Immature natural killer cell (primary cell): ENCODE results near the gene CD302. TPM values are rescaled to one million over a fixed set of nuclear protein-coding genes. Genes with fewer than 3 reads are reported as not detected.
A peak's percentile ranks its signal among the peaks of the same experiment; 100 is the strongest.
"Not testable (repeated sequence)": the region's sequence is repeated elsewhere in the genome, so short reads cannot be mapped to it uniquely, and the experiment has no call there.

Experiments used
- DNase-seq, 3 donors: peaks; one replicate each; pipeline ENCODE4 v3.0.0; 2022; ENCODE audit warnings: mixed read lengths in 1 of 3
- H3K27ac Mint-ChIP-seq, 6 donors: one replicate each; pipeline ENCODE4 v1.8.0; 2020; ENCODE audit warnings: mixed read lengths in 6 of 6, mild to moderate bottlenecking in 5 of 6, inconsistent platforms in 4 of 6, moderate library complexity in 3 of 6
- H3K27me3 Mint-ChIP-seq, 3 donors: one replicate each; pipeline ENCODE4 v1.8.0; 2020 to 2021; ENCODE audit warnings: low read depth in 3 of 3, mild to moderate bottlenecking in 3 of 3, mixed read lengths in 3 of 3, moderate library complexity in 3 of 3, inconsistent platforms in 1 of 3
- H3K36me3 Mint-ChIP-seq, 3 donors: one replicate each; pipeline ENCODE4 v1.8.0; 2020; ENCODE audit warnings: mixed read lengths in 3 of 3, inconsistent platforms in 2 of 3, mild to moderate bottlenecking in 2 of 3
- H3K4me1 Mint-ChIP-seq, 2 donors: one replicate each; pipeline ENCODE4 v1.8.0; 2020; ENCODE audit warnings: inconsistent platforms in 2 of 2, mild to moderate bottlenecking in 2 of 2, mixed read lengths in 2 of 2, moderate library complexity in 1 of 2
- H3K4me3 Mint-ChIP-seq, 5 donors: one replicate each; pipeline ENCODE4 v1.8.0; 2020; ENCODE audit warnings: mild to moderate bottlenecking in 5 of 5, mixed read lengths in 5 of 5, inconsistent platforms in 3 of 5, moderate library complexity in 3 of 5
- H3K9me3 Mint-ChIP-seq, 6 donors: one replicate each; pipeline ENCODE4 v1.8.0; 2020; ENCODE audit warnings: mild to moderate bottlenecking in 6 of 6, mixed read lengths in 6 of 6, inconsistent platforms in 4 of 6, moderate library complexity in 3 of 6
- polyA plus RNA-seq, 3 donors: library from polyadenylated mRNA; unstranded; fragments of 300-500 nt; fragmentation: Illumina TruSeq; gene quantifications; one replicate each; pipeline ENCODE4 v1.2.3, GENCODE V29; 2021

CD302 gene
- polyA plus RNA-seq, 3 donors from 2014 or later: 0.94 to 2.7 (median 2.4) TPM

DNA sequence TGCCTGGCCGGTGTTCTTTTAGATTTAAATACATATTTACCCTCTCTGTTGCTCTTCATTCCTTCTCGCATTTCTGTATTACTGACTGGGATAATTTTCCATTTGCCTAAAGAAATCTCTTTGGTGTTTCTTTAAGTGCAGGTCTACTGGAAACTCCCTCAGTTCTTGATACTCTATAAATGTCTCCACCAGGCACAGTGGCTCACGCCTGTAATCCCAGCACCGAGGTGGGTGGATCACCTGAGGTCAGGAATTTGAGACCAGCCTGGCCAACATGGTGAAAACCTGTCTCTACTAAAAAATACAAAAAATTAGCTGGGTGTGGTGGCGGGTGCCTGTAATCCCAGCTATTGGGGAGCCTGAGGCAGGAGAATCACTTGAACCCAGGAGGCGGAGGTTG, 10.4 kb downstream of the CD302 start:
- H3K27ac Mint-ChIP-seq, DNase-seq, H3K27me3 Mint-ChIP-seq, H3K4me1 Mint-ChIP-seq, H3K9me3 Mint-ChIP-seq, H3K4me3 Mint-ChIP-seq, H3K36me3 Mint-ChIP-seq: not testable (repeated sequence)

DNA sequence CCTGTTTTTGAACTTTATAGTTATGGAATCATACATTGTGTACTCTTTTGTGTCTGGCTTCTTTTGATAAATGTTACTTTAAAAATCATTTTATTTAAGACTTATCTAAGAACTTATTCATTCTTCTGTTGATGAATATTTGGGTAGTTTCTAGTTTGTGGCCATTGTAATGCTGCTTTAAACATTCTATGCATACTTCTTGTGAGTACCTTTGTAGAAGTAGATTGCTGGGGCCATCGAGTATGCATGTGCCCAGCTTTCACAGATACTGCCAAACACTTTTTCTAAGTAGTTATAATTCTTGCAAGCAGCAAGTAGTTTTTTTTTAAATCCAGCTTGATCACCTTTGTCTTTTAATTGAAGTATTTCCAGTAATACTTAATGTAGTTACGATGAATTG, 11.1 kb downstream of the CD302 start:
- no peaks in the 10 kb centered on the region for H3K9me3 Mint-ChIP-seq
- DNase-seq: no peak
- H3K36me3 Mint-ChIP-seq: peaks cover 0 to 6% (median 0%) of the 10 kb centered on the region in 3 donors
- no peak overlapping the region for H3K4me3 Mint-ChIP-seq
- H3K4me1 Mint-ChIP-seq: no peaks in the 10 kb centered on the region
- H3K27me3 Mint-ChIP-seq: peaks cover 0 to 3% (median 0%) of the 10 kb centered on the region in 3 donors
- H3K27ac Mint-ChIP-seq: no peak overlapping the region

DNA sequence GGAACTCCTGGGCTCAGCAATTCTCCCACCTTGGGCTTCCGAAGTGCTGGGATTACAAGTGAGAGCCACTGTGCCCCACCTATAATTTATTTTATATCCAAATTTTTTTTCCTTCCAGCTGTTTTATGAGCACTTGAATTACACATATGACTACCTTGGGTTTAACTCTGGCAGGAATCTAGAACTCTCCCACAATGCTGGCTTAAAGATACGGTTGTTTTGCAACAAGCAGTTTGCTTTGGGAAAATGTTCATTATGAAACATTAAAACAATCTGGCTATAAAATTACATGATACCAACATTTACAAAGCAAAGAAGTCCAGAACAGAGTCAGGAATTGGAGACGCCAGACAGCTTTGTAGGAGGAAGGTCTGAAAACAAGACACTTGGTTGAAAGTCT, 12.8 kb downstream of the CD302 start:
- Mint-ChIP-seq H3K4me3 (no peak overlapping the region), H3K27me3 (peaks cover 0 to 4% (median 0%) of the 10 kb centered on the region in 3 donors), H3K27ac (no peak overlapping the region), H3K36me3 (peaks cover 0 to 3% (median 0%) of the 10 kb centered on the region in 3 donors), H3K9me3 (no peaks in the 10 kb centered on the region), H3K4me1 (no peaks in the 10 kb centered on the region)
- no peak for DNase-seq

DNA sequence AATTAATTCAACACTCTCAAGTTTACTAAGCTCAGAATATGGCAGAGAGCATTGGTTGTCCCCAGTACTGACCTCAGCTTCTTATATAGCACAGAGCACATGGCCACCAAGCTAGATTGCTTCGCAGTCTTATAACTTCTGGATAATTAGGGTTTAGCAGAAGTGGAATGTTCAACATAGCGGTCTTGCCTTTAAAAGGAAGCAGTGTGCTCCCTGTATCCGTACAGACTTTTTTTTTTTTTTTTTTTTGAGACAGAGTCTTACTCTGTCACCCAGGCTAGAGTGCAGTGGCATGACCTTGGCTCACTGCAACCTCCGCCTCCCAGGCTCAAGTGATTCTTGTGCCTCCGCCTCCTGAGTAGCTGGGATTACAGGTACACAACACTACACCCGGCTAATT, 13.3 kb downstream of the CD302 start:
- not testable (repeated sequence) for H3K27me3 Mint-ChIP-seq, DNase-seq

DNA sequence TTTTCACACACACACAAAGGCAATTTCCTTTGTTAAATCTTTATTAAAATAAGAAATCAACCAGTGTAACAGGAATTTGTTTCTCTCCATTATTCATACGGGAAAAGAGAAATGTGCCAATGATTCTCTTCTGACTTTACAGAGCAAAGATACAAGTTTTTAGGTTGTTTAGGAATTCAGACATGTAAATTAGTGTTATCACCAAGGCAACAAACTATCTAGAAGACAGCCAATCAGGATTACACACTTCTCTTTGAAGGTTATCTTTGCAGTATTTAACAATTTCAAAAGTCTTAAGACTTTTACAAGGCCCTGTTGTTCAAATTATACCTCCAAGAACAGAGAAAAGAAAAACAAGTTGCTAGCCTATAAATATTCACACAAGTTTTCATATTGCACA, 14.5 kb downstream of the CD302 start:
- H3K9me3 Mint-ChIP-seq: no peaks in the 10 kb centered on the region
- no peak overlapping the region for H3K4me3 Mint-ChIP-seq
- no peaks in the 10 kb centered on the region for H3K36me3 Mint-ChIP-seq
- peaks cover 0 to 4% (median 0%) of the 10 kb centered on the region in 3 donors for H3K27me3 Mint-ChIP-seq
- no peaks in the 10 kb centered on the region for H3K4me1 Mint-ChIP-seq
- no peak for DNase-seq
- H3K27ac Mint-ChIP-seq: no peak overlapping the region

More for the DNA sequence above, 13.3 kb downstream of the CD302 start:
- not testable (repeated sequence) for H3K27ac Mint-ChIP-seq, H3K4me1 Mint-ChIP-seq, H3K9me3 Mint-ChIP-seq, H3K4me3 Mint-ChIP-seq, H3K36me3 Mint-ChIP-seq

DNA sequence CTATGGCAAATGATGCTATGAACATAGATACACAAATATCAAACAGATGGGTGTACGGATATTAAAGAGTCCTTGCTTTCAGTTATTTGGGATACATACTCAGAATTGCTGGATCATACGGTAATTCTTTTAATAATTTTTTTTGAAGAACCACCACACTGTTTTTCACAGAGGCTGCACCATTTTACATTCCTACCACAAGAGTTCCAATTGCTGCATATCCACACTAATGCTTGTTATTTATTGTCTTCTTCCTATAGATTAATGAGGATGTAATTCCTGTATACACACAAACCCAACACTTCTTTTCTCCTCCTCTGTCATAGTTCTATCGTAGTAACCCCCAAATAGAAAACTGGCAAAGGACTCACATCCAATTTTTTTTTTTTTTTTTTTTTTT, 21.7 kb downstream of the CD302 start:
- Mint-ChIP-seq H3K4me1 (no peaks in the 10 kb centered on the region), H3K27me3 (peaks cover 0 to 2% (median under 1%) of the 10 kb centered on the region in 3 donors), H3K36me3 (no peaks in the 10 kb centered on the region), H3K27ac (peak overlapping the region in 1 of 6 donors; percentile 48), H3K9me3 (no peaks in the 10 kb centered on the region), H3K4me3 (no peak overlapping the region)
- DNase-seq: no peak

DNA sequence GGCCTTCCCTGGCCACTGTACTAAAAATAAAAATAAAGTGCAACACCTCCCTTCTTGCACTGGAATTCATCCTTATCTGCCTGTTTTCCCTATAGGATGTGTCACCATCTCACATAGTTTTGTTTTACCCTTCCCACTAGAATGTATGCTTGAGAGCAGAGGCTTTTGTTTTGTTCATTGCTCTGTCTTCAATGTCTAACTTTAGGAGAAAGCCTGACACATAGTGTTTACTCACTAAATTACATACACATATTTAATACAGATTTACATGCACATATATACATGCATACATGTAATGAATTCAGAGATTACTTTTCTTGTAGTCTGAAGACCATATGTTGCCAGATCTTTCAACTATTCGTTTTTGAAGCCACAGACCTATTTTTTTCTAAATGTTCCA, 23.0 kb downstream of the CD302 start:
- no peaks in the 10 kb centered on the region for H3K4me1 Mint-ChIP-seq
- H3K9me3 Mint-ChIP-seq: no peaks in the 10 kb centered on the region
- no peak for DNase-seq
- peaks cover 0 to 2% (median 0%) of the 10 kb centered on the region in 3 donors for H3K27me3 Mint-ChIP-seq
- H3K4me3 Mint-ChIP-seq: no peak overlapping the region
- peaks cover 0 to 4% (median 0%) of the 10 kb centered on the region in 3 donors for H3K36me3 Mint-ChIP-seq
- H3K27ac Mint-ChIP-seq: peak overlapping the region; percentile 15 to 75 (median 44)

DNA sequence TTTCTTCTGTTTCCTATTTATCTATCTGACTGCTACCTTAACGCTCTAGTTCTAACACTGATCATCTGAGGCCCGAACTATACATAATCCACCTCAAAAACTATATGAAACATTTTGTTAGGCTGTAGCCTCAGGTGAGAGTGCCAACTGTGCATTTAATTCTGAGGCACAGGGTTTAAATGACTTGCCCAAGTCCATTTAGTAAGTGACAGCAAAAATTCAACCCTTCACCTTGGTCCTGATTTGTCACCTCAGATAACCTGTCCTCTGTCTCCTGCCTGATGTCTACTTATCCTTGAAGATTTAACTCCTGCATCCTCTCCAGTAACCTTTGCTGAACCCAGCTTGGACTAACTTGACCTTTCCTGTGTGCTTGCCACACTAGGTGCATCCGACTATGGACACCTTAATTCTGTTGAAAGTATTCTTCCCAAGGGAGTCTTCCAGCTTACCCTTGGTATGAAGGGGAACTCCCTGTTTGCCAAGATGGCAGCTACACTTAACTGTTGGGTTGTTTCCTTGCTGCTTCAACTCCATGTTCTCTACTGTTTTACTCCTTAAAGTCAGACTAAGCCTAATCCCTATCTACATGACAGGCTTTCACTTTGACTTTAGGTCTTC, 23.5 kb downstream of the CD302 start:
- Mint-ChIP-seq H3K4me3 (no peak overlapping the region), H3K27me3 (peaks cover 0 to 2% (median 0%) of the 10 kb centered on the region in 3 donors), H3K27ac (peak overlapping the region in 5 of 6 donors; percentile 15 to 75 (median 42)), H3K4me1 (no peaks in the 10 kb centered on the region), H3K36me3 (peaks cover 0 to 4% (median 1%) of the 10 kb centered on the region in 3 donors), H3K9me3 (no peaks in the 10 kb centered on the region)
- no peak for DNase-seq

DNA sequence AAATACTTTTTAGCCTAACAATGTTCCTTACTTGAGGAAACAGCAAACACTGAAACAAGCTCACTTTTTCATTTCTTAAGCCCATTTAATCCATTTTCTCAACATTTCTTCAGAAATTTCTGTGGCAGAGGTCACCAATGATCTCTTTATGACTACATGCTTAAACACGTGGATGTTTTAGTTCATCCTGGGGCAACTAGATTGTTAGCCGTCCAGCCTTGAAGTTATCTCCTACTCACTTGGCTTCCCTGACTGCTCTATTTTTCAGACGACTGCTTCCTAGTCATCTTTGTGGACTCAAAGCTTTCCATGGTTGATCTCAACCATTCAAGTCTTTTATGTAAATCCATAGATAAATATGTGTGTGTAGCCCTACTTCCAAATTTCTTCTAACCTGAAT, 24.1 kb downstream of the CD302 start:
- DNase-seq: no peak
- Mint-ChIP-seq H3K4me3 (no peak overlapping the region), H3K27ac (peak overlapping the region in 2 of 6 donors; percentile 42 to 68), H3K4me1 (no peaks in the 10 kb centered on the region), H3K27me3 (peaks cover 0 to 2% (median 0%) of the 10 kb centered on the region in 3 donors), H3K9me3 (no peaks in the 10 kb centered on the region), H3K36me3 (peaks cover 0 to 7% (median 4%) of the 10 kb centered on the region in 3 donors)

DNA sequence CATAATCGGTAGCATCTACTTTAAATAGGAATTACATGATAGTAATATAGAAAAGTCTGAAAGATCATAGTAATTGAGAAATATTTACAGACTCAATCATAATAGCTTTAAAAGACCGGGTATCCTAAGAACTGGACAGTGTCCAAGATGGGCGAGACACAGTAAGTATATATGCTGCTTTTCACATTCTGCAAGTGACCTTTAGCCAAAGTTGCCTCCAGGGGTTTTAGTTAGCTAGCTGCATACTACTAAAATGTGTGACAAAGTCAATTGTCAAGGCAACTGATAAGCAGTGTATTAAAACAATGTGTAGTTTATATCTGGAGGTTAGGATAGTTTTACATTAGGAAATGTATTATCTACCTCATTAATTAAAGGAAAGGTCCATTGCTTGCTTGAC, 24.6 kb downstream of the CD302 start:
- no peak overlapping the region for H3K4me3 Mint-ChIP-seq
- H3K9me3 Mint-ChIP-seq: no peaks in the 10 kb centered on the region

DNA sequence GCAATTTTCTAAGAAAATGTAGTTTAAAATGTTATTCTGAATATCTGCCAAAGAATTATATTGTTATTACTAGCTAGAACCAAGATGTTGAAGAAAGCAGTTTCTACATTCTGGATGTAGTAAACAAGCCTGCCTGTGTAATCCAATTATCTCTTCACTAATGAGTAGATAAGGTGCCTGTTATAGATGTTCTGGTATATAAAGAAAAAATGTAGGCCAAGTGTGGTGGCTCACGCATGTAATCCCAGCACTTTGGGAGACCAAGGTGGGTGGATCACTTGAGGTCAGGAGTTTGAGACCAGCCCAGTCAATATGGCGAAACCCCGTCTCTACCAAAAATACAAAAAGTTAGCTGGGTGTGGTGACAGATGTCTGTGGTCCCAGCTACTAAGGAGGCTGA, 28.9 kb downstream of the CD302 start:
- Mint-ChIP-seq H3K27me3 (no peaks in the 10 kb centered on the region), H3K4me3 (no peak overlapping the region), H3K27ac (peak overlapping the region in 1 of 6 donors; percentile 39), H3K36me3 (peaks cover 0 to 19% (median 10%) of the 10 kb centered on the region in 3 donors), H3K4me1 (peaks cover 0 to 25% of the 10 kb centered on the region in 2 donors), H3K9me3 (no peaks in the 10 kb centered on the region)
- DNase-seq: no peak

More for the DNA sequence above, 24.6 kb downstream of the CD302 start:
- Mint-ChIP-seq H3K27me3 (peaks cover 0 to 2% (median 0%) of the 10 kb centered on the region in 3 donors), H3K27ac (no peak overlapping the region), H3K4me1 (no peaks in the 10 kb centered on the region), H3K36me3 (peaks cover 0 to 7% (median 4%) of the 10 kb centered on the region in 3 donors)
- DNase-seq: no peak

DNA sequence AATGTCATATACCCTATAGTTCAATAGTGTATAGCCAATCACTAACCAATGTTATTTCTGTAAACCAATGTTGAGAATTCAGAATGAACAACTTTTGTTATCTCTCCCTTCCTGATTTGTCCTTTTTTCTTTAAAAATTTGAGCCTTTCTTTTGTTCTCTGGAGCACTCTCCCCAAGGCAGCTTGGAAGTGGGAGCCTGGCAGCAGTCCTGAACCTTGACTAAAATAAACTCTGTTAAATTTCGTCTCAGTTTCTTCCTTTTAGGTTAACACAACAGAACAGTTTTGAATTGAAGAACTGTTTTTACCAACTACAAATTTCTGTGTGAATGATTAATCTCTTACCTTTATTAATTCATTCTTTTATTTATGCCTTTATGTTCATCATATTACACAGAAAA, 35.9 kb downstream of the CD302 start:
- H3K9me3 Mint-ChIP-seq: no peaks in the 10 kb centered on the region
- H3K4me3 Mint-ChIP-seq: no peak overlapping the region
- no peaks in the 10 kb centered on the region for H3K27me3 Mint-ChIP-seq
- peaks cover 14 to 41% (median 19%) of the 10 kb centered on the region in 3 donors for H3K36me3 Mint-ChIP-seq
- H3K4me1 Mint-ChIP-seq: peaks cover 6 to 69% of the 10 kb centered on the region in 2 donors
- no peak for DNase-seq
- peak overlapping the region in 2 of 6 donors; percentile 28 to 30 for H3K27ac Mint-ChIP-seq

DNA sequence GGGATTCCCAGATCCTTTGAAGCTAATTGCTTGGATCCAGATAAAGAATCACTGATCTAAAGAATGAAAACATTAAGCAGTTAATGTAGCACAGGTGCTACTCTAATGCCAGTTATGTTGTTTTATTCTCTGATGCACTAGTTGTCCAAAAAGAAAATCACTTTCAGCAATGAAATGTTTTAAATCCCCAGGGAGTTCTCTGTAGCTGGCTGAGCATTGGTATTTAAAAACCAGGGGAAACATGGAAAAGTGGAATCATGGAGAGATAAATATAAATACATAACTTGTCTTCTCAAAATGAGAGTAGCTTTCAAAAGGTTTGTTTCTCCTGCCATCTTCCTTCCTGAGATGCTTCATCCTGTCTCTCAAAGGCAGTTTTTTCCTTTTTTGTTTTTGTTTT, 37.7 kb downstream of the CD302 start:
- no peaks in the 10 kb centered on the region for H3K9me3 Mint-ChIP-seq
- peaks cover 13 to 33% (median 14%) of the 10 kb centered on the region in 3 donors for H3K36me3 Mint-ChIP-seq
- H3K27ac Mint-ChIP-seq: peak overlapping the region in 4 of 6 donors; percentile 12 to 63 (median 34)
- DNase-seq: no peak
- H3K4me1 Mint-ChIP-seq: peaks cover 6 to 53% of the 10 kb centered on the region in 2 donors
- H3K27me3 Mint-ChIP-seq: no peaks in the 10 kb centered on the region
- no peak overlapping the region for H3K4me3 Mint-ChIP-seq

DNA sequence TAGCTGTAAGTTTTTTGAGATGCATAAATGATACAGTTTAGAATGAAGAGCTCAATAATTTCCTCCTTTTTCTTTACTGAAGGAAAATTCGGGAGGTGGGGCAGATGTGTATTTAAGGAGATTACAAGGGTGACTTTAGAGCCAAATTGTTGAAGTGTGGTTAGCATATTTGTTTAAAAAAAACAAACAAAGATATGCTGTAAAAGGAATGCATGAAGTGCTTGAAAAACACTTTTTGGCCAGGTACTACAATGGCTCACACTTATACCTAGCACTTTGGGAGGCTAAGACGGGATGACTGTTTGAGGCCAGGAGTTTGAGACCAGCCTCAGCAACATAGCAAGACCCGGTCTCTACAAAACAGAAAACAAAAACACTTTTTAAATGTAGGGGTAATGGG, 38.4 kb downstream of the CD302 start:
- Mint-ChIP-seq H3K27me3 (no peaks in the 10 kb centered on the region), H3K4me3 (no peak overlapping the region), H3K4me1 (peaks cover 6 to 48% of the 10 kb centered on the region in 2 donors), H3K9me3 (no peaks in the 10 kb centered on the region), H3K27ac (peak overlapping the region in 2 of 6 donors; percentile 12 to 45), H3K36me3 (peaks cover 13 to 33% (median 14%) of the 10 kb centered on the region in 3 donors)
- DNase-seq: no peak

DNA sequence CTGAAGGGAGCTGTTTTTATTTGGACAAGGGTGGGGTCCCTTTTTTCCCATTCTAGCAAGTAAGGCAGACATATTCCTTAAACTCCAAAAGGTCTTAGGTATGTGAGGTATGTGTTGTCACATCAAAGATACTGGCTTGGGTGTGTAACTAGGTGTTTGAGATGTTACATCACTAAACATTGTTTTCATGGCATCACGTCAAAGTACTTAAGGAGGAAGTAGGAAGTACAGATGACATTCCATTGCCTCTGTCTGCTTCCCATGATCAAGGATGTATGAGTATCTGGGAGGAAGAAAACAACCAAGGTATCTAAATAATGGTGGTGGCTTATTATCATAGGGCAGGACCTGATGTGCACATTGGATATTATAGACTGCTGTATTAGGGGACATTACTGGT, 39.3 kb downstream of the CD302 start:
- Mint-ChIP-seq H3K4me3 (no peak overlapping the region), H3K36me3 (peaks cover 13 to 33% (median 14%) of the 10 kb centered on the region in 3 donors), H3K9me3 (no peaks in the 10 kb centered on the region), H3K27me3 (no peaks in the 10 kb centered on the region), H3K4me1 (peaks cover 6 to 43% of the 10 kb centered on the region in 2 donors), H3K27ac (peak overlapping the region in 3 of 6 donors; percentile 12 to 74 (median 33))
- DNase-seq: no peak
